ENCODE data around the gene GABARAP. TPM values are rescaled to one million over a fixed set of nuclear protein-coding genes. Genes with fewer than 3 reads are reported as not detected.

GABARAP gene
- total and polyA plus RNA-seq, 2 of the 13 experiments (the other 11 are each of a cell fraction or from before 2014, with no cell fraction given) = 161 to 310 TPM

DNA sequence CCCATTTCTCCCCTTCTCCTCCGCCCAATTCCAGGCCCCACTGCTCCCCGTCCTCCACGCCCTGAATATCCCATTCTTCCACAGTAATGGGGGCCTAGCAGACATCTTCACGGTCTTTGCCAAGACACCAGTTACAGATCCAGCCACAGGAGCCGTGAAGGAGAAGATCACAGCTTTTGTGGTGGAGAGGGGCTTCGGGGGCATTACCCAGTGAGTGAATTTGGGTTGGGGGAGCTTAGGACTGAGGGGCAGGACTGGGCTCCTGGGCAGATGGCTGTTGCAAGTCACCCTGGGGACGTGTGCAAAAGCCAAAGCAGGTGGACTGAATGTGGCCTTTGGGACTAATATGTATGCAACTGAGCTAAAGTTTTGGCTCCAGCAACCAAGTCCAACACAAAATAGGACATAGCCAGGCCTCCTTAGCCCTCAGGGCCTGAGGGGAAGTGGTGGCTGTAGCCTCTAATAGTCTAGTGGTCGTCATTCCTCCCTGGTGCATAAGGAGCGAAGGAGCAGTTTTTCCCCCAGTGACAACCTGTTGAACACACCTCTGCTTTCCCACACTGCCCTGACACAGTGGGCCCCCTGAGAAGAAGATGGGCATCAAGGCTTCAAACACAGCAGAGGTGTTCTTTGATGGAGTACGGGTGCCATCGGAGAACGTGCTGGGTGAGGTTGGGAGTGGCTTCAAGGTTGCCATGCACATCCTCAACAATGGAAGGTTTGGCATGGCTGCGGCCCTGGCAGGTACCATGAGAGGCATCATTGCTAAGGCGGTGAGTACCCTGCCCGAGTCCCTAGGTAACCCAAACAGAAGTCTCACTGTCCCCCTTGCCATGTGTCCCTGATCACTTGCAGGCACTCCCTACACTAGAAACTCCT lies 19.9 kb downstream of the GABARAP start:
- intact Hi-C loops (cut with micrococcal nuclease; ENCODE audit: unreplicated experiment) = no loop called here
- DNase-seq (ENCODE audit: low spot score) = no peak
- Histone ChIP-seq H3K4me1 (ENCODE audit: insufficient read depth, low read length) (peaks cover 40% of the 10 kb centered on the region), H3K27me3 (ENCODE audit: control insufficient read depth in 1 of 2, insufficient read depth in 2 of 2, low read length in 2 of 2) (peaks cover 0 to 4% of the 10 kb centered on the region in 2 experiments; a peak in 2 of 5 replicates), H3K4me3 (replicated peaks in 1 of 3; ENCODE audit: insufficient read depth in 1 of 3, low read depth in 2 of 3, low read length in 3 of 3) (no peak overlapping the region), H3K9ac (ENCODE audit: insufficient read depth, low read depth, low read length) (no peak overlapping the region), H3K9me3 (ENCODE audit: low read length) (no peaks in the 10 kb centered on the region), H3K27ac (ENCODE audit: extremely low read length, insufficient read depth, low read length) (no peak overlapping the region), H3K79me2 (ENCODE audit: insufficient read depth, low read length) (peaks cover 14% of the 10 kb centered on the region), H3K36me3 (replicated peaks in 1 of 2; ENCODE audit: control insufficient read depth in 1 of 2, insufficient read depth in 2 of 2, low read length in 2 of 2) (peaks cover 16 to 57% of the 10 kb centered on the region in 2 experiments; a peak in 4 of 5 replicates), H2AFZ (ENCODE audit: low read length) (no peak overlapping the region), H3K4me2 (ENCODE audit: low read depth, low read length) (no peak overlapping the region), H4K20me1 (ENCODE audit: insufficient read depth, low read length) (peaks cover 10% of the 10 kb centered on the region; the same call in 1 of the 2 replicates)
- POLR2A ChIA-PET = interaction anchor here (2.0 to 6.8 kb wide), 4 partner anchors 13 to 91 kb away, joined by 8 to 140 read pairs (median 24); partner anchors contain the start of genes DVL2, GABARAP and PHF23
- CTCF ChIA-PET (ENCODE audit: low intra/inter-chr PET ratio, low total read pairs) = interaction anchor here (1.3 kb wide), 1 partner anchor 74 kb away, joined by 6 read pairs; no protein-coding TSS in a partner anchor
- WGBS (ENCODE audit: low lambda C conversion rate) = 93% methylated on average over 11 of the region's 15 CpGs
- no peak for ATAC-seq
- TSS peak; percentile 44 for BruUV-seq (replicated peaks)
- no peak for FAIRE-seq
- in situ Hi-C loops (cut with HindIII; ENCODE audit: extremely low pct_ligation_motif_present, low pct_unique_long_range_greater_than_20kb) = no loop called here
- TF ChIP-seq MBD4 (IDR thresholded peaks at IDR 0.05; ENCODE audit: borderline replicate concordance, low read length) = 0 out of 2 replicates have a peak, but pooled peaks have one; percentile 42
- no peak for TF ChIP-seq SNAPC4 (CRISPR knock-in tag; IDR thresholded peaks at IDR 0.05)
- no peak for TF ChIP-seq ZNF260 (CRISPR knock-in tag; IDR thresholded peaks at IDR 0.05; ENCODE audit: borderline replicate concordance, low read depth)
- no peak for TF ChIP-seq ZNF572 (CRISPR knock-in tag; IDR thresholded peaks at IDR 0.05)
- TF ChIP-seq, protein P1, sequence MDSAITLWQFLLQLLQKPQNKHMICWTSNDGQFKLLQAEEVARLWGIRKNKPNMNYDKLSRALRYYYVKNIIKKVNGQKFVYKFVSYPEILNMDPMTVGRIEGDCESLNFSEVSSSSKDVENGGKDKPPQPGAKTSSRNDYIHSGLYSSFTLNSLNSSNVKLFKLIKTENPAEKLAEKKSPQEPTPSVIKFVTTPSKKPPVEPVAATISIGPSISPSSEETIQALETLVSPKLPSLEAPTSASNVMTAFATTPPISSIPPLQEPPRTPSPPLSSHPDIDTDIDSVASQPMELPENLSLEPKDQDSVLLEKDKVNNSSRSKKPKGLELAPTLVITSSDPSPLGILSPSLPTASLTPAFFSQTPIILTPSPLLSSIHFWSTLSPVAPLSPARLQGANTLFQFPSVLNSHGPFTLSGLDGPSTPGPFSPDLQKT (CRISPR knock-in tag; IDR thresholded peaks at IDR 0.05; ENCODE audit: borderline replicate concordance) = no peak
- TF ChIP-seq ARID4A (CRISPR knock-in tag; IDR thresholded peaks at IDR 0.05; ENCODE audit: borderline replicate concordance) = no peak
- no peak for TF ChIP-seq CHCHD3 (CRISPR knock-in tag; IDR thresholded peaks at IDR 0.05)
- TF ChIP-seq AGO2 (optimal IDR thresholded peaks at IDR 0.05; ENCODE audit: low read depth, low read length) = peak; percentile 13
- TF ChIP-seq TCF12 (IDR thresholded peaks at IDR 0.05) = no peak
- TF ChIP-seq TCF12 (CRISPR knock-in tag; IDR thresholded peaks at IDR 0.05) = no peak
- 0 out of 2 replicates have a peak, but pooled peaks have one; percentile 26 for TF ChIP-seq PHF21A (CRISPR knock-in tag; IDR thresholded peaks at IDR 0.05)
- no peak for TF ChIP-seq ZFP36L1 (CRISPR knock-in tag; IDR thresholded peaks at IDR 0.05)
